Activated CD8-positive, alpha-beta T cell treated with anti-CD3 and anti-CD28 coated beads for 36 hours (primary cell): ENCODE measurements around the gene UBE2J1. TPM values are rescaled to one million over a fixed set of nuclear protein-coding genes. Genes with fewer than 3 reads are reported as not detected.

Experiments
- ATAC-seq: fragments of 200-7000 bp; cut with Tn5 transposase; one replicate; pipeline ENCODE4 v1.10.0; 2021; ENCODE audit warnings: mild to moderate bottlenecking, moderate library complexity
- CTCF ChIA-PET: fragments of 350-600 bp; sonication (Branson Sonifier 250); formaldehyde crosslinking; loops from one replicate; lab custom pipeline; 2021; ENCODE audit warnings: antibody characterized with exemption; lab: Charles Lee
- POLR2A ChIA-PET: fragments of 350-600 bp; sonication (Branson Sonifier 250); formaldehyde crosslinking; loops from one replicate; lab custom pipeline; 2021; ENCODE audit warnings: antibody characterized with exemption; lab: Charles Lee
- DNase-seq: peaks from one replicate; pipeline ENCODE4 v3.0.0-alpha.2; 2020
- H3K27ac Mint-ChIP-seq: one replicate; pipeline ENCODE4 v1.8.0; 2021; ENCODE audit warnings: mild to moderate bottlenecking, mixed read lengths
- H3K27me3 Mint-ChIP-seq: one replicate; pipeline ENCODE4 v1.8.0; 2021; ENCODE audit warnings: mixed read lengths
- H3K36me3 Mint-ChIP-seq: one replicate; pipeline ENCODE4 v1.8.0; 2021; ENCODE audit warnings: low read depth, mixed read lengths
- H3K4me1 Mint-ChIP-seq: one replicate; pipeline ENCODE4 v1.8.0; 2021; ENCODE audit warnings: low read depth, mixed read lengths
- H3K4me3 Mint-ChIP-seq: one replicate; pipeline ENCODE4 v1.8.0; 2021; ENCODE audit warnings: mild to moderate bottlenecking, moderate library complexity, mixed read lengths
- H3K9me3 Mint-ChIP-seq: one replicate; pipeline ENCODE4 v1.8.0; 2021; ENCODE audit warnings: mixed read lengths
- intact Hi-C: fragments of 100-400 bp; cut with micrococcal nuclease; formaldehyde crosslinking; loops from one replicate; pipeline ENCODE4 v1.10.0; 2022
- total RNA-seq, 2 experiments: library from RNA; stranded (reverse); gene quantifications; one replicate each; pipeline ENCODE4 v1.2.3, GENCODE V29; 2021
- TF ChIP-seq, protein P1 (sequence below): fragments of 200-600 bp; IDR thresholded peaks from one replicate; pipeline ENCODE4 v1.8.0; 2022; ENCODE audit warnings: antibody characterized with exemption, mild to moderate bottlenecking

UBE2J1 gene
- total RNA-seq, 2 experiments from 2014 or later: 23.2 to 24.6 TPM

DNA sequence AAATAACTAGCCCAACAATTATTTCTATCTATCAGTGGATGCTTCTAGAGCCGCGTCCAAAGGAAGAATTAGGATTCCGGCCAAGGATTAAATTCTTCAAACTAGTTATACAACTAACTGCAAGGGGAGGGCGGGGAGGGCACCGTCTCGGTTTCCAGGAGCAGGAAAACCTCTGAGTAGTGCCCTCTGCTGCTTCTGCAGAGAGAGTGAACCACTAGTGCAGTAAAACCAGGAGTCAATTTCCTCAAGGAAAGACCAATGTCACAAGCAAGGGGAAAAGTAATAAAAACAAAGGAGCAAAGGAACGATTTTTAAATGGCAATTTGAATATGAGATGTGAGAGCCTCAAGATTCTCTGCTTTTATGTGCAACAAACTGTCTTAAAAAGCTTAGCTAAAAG lies 16.5 kb upstream of the UBE2J1 start:
- ChIA-PET POLR2A (no interaction called here), CTCF (interaction anchor here (0.7 to 3.3 kb wide), 14 partner anchors 8 to 278 kb away, joined by 3 to 20 read pairs (median 4); partner anchors contain the start of genes ANKRD6 and UBE2J1)
- H3K27ac Mint-ChIP-seq: no peak overlapping the region
- H3K4me1 Mint-ChIP-seq: peaks cover 21% of the 10 kb centered on the region
- H3K27me3 Mint-ChIP-seq: no peaks in the 10 kb centered on the region
- no peak overlapping the region for H3K4me3 Mint-ChIP-seq
- ATAC-seq (no peak), DNase-seq (no peak)
- TF ChIP-seq, protein P1, sequence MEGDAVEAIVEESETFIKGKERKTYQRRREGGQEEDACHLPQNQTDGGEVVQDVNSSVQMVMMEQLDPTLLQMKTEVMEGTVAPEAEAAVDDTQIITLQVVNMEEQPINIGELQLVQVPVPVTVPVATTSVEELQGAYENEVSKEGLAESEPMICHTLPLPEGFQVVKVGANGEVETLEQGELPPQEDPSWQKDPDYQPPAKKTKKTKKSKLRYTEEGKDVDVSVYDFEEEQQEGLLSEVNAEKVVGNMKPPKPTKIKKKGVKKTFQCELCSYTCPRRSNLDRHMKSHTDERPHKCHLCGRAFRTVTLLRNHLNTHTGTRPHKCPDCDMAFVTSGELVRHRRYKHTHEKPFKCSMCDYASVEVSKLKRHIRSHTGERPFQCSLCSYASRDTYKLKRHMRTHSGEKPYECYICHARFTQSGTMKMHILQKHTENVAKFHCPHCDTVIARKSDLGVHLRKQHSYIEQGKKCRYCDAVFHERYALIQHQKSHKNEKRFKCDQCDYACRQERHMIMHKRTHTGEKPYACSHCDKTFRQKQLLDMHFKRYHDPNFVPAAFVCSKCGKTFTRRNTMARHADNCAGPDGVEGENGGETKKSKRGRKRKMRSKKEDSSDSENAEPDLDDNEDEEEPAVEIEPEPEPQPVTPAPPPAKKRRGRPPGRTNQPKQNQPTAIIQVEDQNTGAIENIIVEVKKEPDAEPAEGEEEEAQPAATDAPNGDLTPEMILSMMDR: no peak
- H3K36me3 Mint-ChIP-seq: no peaks in the 10 kb centered on the region
- intact Hi-C loops: loop anchor here (5.0 to 10.0 kb wide), 2 partner anchors 243 to 384 kb away; no protein-coding TSS in a partner anchor
- no peaks in the 10 kb centered on the region for H3K9me3 Mint-ChIP-seq

GRCh38 chr6:89368107-89368506 lies 15.6 kb upstream of the UBE2J1 start:
- no peaks in the 10 kb centered on the region for H3K9me3 Mint-ChIP-seq
- CTCF ChIA-PET: interaction anchor here (0.7 to 3.4 kb wide), 18 partner anchors 9 to 279 kb away, joined by 3 to 29 read pairs (median 4); partner anchors contain the start of genes ANKRD6 and UBE2J1
- no peaks in the 10 kb centered on the region for H3K27me3 Mint-ChIP-seq
- H3K36me3 Mint-ChIP-seq: no peaks in the 10 kb centered on the region
- DNase-seq (peak; percentile 81), ATAC-seq (no peak)
- no peak overlapping the region for H3K27ac Mint-ChIP-seq
- TF ChIP-seq, protein P1: peak; percentile 95
- POLR2A ChIA-PET: no interaction called here
- intact Hi-C loops: loop anchor here (5.0 to 10.0 kb wide), 2 partner anchors 244 to 383 kb away; no protein-coding TSS in a partner anchor
- no peak overlapping the region for H3K4me3 Mint-ChIP-seq
- peaks cover 22% of the 10 kb centered on the region for H3K4me1 Mint-ChIP-seq

DNA sequence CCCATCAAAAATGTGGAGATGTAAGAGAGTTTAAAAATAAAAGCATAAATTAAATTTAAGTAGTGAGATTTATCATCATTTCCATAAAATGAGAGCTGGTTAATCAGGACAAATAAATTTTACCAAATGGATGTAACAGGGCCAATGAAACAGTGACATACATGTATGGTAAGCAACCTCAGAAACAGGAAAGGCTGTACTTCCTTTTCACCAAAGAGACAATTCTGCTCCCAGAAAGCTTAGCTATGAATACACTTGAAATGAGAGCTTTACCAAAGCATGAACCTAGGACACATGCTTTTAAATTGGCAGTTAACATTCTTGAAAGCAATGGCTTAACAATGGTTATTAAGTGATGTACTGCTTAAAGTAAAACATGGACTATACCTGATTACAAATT lies 12.1 kb upstream of the UBE2J1 start:
- no peak for ATAC-seq
- CTCF ChIA-PET: interaction anchor here (0.8 to 6.8 kb wide), 6 partner anchors 8 to 68 kb away, joined by 3 to 83 read pairs (median 4); partner anchors contain the start of gene RRAGD
- TF ChIP-seq, protein P1: no peak
- H3K4me3 Mint-ChIP-seq: no peak overlapping the region
- no peaks in the 10 kb centered on the region for H3K27me3 Mint-ChIP-seq
- no peaks in the 10 kb centered on the region for H3K9me3 Mint-ChIP-seq
- no peak overlapping the region for H3K27ac Mint-ChIP-seq
- peaks cover 2% of the 10 kb centered on the region for H3K36me3 Mint-ChIP-seq
- POLR2A ChIA-PET: interaction anchor here (1.6 kb wide), 1 partner anchor 11 kb away, joined by 4 read pairs; no protein-coding TSS in a partner anchor
- intact Hi-C loops: loop anchor here (10.0 kb wide), 1 partner anchor 380 kb away; no protein-coding TSS in a partner anchor
- DNase-seq: no peak
- peaks cover 31% of the 10 kb centered on the region for H3K4me1 Mint-ChIP-seq

DNA sequence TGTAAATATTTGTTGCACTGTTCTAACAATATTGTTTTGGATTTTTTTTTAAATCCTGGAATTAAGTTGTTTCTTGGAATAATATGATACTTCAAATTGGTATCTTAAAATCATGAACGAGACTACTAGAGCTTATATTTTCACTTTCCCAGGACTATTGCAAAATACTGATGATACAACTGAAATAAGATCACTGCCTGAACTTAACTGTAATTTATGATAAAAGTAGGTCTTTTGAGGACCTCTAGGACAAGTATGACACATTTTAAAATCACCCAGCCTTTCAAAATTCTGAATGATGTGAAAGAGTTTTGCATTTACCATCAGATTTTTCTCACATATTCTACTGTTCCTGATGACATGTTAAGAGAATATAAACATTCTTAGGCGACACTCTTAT lies 8.6 kb upstream of the UBE2J1 start:
- TF ChIP-seq, protein P1: no peak
- H3K4me3 Mint-ChIP-seq: no peak overlapping the region
- ATAC-seq: no peak
- intact Hi-C loops: loop anchor here (10.0 kb wide), 1 partner anchor 376 kb away; no protein-coding TSS in a partner anchor
- peaks cover 2% of the 10 kb centered on the region for H3K36me3 Mint-ChIP-seq
- no peak for DNase-seq
- H3K9me3 Mint-ChIP-seq: no peaks in the 10 kb centered on the region
- peak overlapping the region; percentile 75 for H3K27ac Mint-ChIP-seq
- peaks cover 48% of the 10 kb centered on the region for H3K4me1 Mint-ChIP-seq
- CTCF ChIA-PET: interaction anchor here (6.8 kb wide), 1 partner anchor 12 kb away, joined by 83 read pairs; no protein-coding TSS in a partner anchor
- no peaks in the 10 kb centered on the region for H3K27me3 Mint-ChIP-seq
- POLR2A ChIA-PET: interaction anchor here (0.5 to 1.5 kb wide), 2 partner anchors 10 to 29 kb away, joined by 3 to 4 read pairs; no protein-coding TSS in a partner anchor
